GM21423 (cell line): ENCODE measurements around the gene PCDHGB3.

ENCODE experiments used
- ATAC-seq: cut with Tn5 transposase; IDR thresholded peaks from one replicate; pipeline ENCODE4 v1.9.1; 2021; ENCODE audit warnings: mild to moderate bottlenecking, moderate library complexity; ENCODE audit not compliant: unreplicated experiment

Gene PCDHGB3

GRCh38 chr5:141417494-141418172 is 47.6 kb downstream of the PCDHGB3 start, which contains the start of gene PCDHGB7:
Gene PCDHGB7, plus strand, starts transcription at chr5:141417677. Its CDS starts 183 bp downstream, at chr5:141417860.
- ATAC-seq = peak; percentile 75

GRCh38 chr5:141419074-141419880 is 49.2 kb downstream of the PCDHGB3 start:
- no peak for ATAC-seq

DNA sequence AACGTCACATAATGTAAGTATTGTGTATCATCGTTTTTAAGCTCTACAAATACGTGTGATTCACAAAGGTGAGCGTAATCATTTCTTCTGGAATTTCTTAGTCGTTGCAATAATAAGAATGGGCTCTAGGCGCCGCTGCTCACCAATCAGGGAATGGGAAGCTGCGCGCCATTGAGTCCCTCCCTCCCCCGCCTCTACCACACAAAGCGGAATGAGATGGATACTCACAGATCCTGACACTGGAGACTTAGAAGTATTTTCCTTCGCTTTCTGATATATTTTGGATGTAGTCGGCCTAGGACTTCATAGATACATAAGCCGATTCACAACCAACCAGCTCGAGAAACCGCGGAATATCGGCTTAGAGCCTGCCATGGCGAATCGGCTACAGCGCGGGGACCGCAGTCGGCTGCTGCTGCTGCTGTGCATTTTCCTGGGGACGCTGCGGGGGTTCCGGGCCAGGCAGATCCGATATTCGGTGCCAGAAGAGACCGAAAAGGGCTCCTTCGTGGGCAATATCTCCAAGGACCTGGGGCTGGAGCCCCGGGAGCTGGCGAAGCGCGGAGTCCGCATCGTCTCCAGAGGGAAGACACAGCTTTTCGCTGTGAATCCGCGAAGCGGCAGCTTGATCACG is 50.9 kb downstream of the PCDHGB3 start, which contains the start of gene PCDHGA11:
PCDHGA11 (plus strand) TSS at position 197 of the 634 bp plus-strand sequence; CDS start at position 374, 177 bp downstream.
- ATAC-seq = no peak

DNA sequence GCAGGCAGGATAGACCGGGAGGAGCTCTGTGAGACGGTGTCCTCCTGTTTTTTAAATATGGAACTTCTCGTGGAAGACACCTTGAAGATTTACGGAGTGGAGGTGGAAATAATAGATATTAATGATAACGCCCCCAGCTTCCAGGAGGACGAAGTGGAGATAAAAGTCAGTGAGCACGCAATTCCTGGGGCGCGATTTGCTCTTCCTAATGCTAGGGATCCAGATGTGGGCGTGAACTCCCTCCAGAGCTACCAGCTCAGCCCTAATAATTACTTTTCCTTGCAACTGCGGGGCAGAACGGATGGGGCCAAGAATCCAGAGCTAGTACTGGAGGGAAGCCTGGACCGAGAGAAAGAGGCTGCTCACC is 51.4 kb downstream of the PCDHGB3 start:
- ATAC-seq = no peak
